ENCODE measurements around the gene ZNF438.

DNA sequence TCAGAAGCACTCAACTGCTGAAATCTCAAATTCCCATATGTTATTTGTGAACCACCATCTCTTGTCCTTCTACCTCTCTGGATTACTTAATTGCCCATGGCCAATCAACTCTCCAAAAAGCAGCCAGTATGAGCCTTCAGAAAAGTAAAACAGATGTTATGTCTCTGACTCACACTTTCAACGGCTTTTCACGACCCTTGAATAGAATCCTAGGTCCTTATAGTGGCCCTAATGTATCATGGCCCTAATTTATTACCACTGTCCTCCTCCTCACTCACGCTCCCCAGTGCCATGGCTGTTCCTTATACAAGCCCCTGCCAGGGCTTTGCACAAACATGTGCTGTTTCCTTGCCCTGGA, 20.0 kb downstream of the ZNF438 start:
- TF ChIP-seq TAF1 (IDR thresholded peaks at IDR 0.05; ENCODE audit: low read depth) (no peak), EP300 (IDR thresholded peaks at IDR 0.05; ENCODE audit: borderline replicate concordance) (no peak), CEBPB (IDR thresholded peaks at IDR 0.05) (no peak), RAD21 (IDR thresholded peaks at IDR 0.05; ENCODE audit: low read depth) (no peak), TCF12 (IDR thresholded peaks at IDR 0.05; ENCODE audit: low read depth) (no peak), YY1 (IDR thresholded peaks at IDR 0.05; ENCODE audit: low read depth) (no peak)
- TF ChIP-seq, protein P1, sequence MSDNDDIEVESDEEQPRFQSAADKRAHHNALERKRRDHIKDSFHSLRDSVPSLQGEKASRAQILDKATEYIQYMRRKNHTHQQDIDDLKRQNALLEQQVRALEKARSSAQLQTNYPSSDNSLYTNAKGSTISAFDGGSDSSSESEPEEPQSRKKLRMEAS (IDR thresholded peaks at IDR 0.05), result no peak
- TF ChIP-seq, protein P2, sequence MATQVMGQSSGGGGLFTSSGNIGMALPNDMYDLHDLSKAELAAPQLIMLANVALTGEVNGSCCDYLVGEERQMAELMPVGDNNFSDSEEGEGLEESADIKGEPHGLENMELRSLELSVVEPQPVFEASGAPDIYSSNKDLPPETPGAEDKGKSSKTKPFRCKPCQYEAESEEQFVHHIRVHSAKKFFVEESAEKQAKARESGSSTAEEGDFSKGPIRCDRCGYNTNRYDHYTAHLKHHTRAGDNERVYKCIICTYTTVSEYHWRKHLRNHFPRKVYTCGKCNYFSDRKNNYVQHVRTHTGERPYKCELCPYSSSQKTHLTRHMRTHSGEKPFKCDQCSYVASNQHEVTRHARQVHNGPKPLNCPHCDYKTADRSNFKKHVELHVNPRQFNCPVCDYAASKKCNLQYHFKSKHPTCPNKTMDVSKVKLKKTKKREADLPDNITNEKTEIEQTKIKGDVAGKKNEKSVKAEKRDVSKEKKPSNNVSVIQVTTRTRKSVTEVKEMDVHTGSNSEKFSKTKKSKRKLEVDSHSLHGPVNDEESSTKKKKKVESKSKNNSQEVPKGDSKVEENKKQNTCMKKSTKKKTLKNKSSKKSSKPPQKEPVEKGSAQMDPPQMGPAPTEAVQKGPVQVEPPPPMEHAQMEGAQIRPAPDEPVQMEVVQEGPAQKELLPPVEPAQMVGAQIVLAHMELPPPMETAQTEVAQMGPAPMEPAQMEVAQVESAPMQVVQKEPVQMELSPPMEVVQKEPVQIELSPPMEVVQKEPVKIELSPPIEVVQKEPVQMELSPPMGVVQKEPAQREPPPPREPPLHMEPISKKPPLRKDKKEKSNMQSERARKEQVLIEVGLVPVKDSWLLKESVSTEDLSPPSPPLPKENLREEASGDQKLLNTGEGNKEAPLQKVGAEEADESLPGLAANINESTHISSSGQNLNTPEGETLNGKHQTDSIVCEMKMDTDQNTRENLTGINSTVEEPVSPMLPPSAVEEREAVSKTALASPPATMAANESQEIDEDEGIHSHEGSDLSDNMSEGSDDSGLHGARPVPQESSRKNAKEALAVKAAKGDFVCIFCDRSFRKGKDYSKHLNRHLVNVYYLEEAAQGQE (IDR thresholded peaks at IDR 0.05; ENCODE audit: low read depth), result no peak

Measured in Ishikawa (cell line).